Osteoblast (primary cell): Measurements from ENCODE around the gene RBPMS2. TPM values are rescaled to one million over a fixed set of nuclear protein-coding genes. Genes with fewer than 3 reads are reported as not detected.
A peak's percentile ranks its signal among the peaks of the same experiment; 100 is the strongest.
"Not testable (repeated sequence)": the region's sequence is repeated elsewhere in the genome, so short reads cannot be mapped to it uniquely, and the experiment has no call there.

Experiments
- DNase-seq: peaks from one replicate; pipeline ENCODE4 v3.0.0; 2011; ENCODE audit warnings: low spot score, mixed read lengths; ENCODE audit not compliant: insufficient read length; ENCODE audit errors: missing footprints
- H2AFZ ChIP-seq: 2 replicates; pipeline ENCODE4 v1.6.0; 2011; ENCODE audit warnings: mild to moderate bottlenecking, low read length
- H3K27ac ChIP-seq: 2 replicates; pipeline ENCODE4 v1.5.1; 2011; ENCODE audit warnings: mild to moderate bottlenecking, low read depth, low read length, moderate library complexity
- H3K27me3 ChIP-seq: 2 replicates; pipeline ENCODE4 v1.6.0; 2012; ENCODE audit warnings: mild to moderate bottlenecking, control low read depth, inconsistent platforms, low read length, moderate library complexity; ENCODE audit not compliant: insufficient read depth
- H3K36me3 ChIP-seq: 2 replicates; pipeline ENCODE4 v1.5.1; 2011; ENCODE audit warnings: mild to moderate bottlenecking, low read length, control low read depth, moderate library complexity; ENCODE audit not compliant: insufficient read depth
- H3K4me1 ChIP-seq: 2 replicates; pipeline ENCODE4 v1.5.1; 2011; ENCODE audit warnings: mild to moderate bottlenecking, low read length, control low read depth, moderate library complexity; ENCODE audit not compliant: insufficient read depth
- H3K4me2 ChIP-seq: 2 replicates; pipeline ENCODE4 v1.6.0; 2011; ENCODE audit warnings: mild to moderate bottlenecking, low read length; ENCODE audit not compliant: insufficient read depth
- H3K4me3 ChIP-seq: fragments of 200-600 bp; sonication (generic); 3 replicates; pipeline ENCODE4 v1.5.1; 2012; ENCODE audit warnings: mild to moderate bottlenecking, low read length, inconsistent platforms; ENCODE audit not compliant: insufficient read depth
- H3K79me2 ChIP-seq: 2 replicates; pipeline ENCODE4 v1.6.0; 2012; ENCODE audit warnings: mild to moderate bottlenecking, low read length, control low read depth, inconsistent platforms; ENCODE audit not compliant: insufficient read depth
- H3K9me3 ChIP-seq: 2 replicates; pipeline ENCODE4 v1.5.1; 2011; ENCODE audit warnings: low read depth, low read length, control low read depth
- H4K20me1 ChIP-seq: 2 replicates; pipeline ENCODE4 v1.6.0; 2012; ENCODE audit warnings: mild to moderate bottlenecking, low read length, control low read depth; ENCODE audit not compliant: insufficient read depth
- total RNA-seq: library from RNA; depleted of rRNA; stranded (reverse); fragments of >200 nt; gene quantifications from 2 replicates; pipeline ENCODE4 v1.2.3, GENCODE V29; 2012
- TF ChIP-seq, protein P1 (sequence below): IDR thresholded peaks from 2 replicates; pipeline ENCODE4 v1.5.1; 2011; ENCODE audit warnings: mild to moderate bottlenecking, low read depth, low read length, moderate library complexity; ENCODE audit errors: extremely low read depth

Gene RBPMS2
- total RNA-seq, 1 donor: not detected

- TF ChIP-seq, protein P1, sequence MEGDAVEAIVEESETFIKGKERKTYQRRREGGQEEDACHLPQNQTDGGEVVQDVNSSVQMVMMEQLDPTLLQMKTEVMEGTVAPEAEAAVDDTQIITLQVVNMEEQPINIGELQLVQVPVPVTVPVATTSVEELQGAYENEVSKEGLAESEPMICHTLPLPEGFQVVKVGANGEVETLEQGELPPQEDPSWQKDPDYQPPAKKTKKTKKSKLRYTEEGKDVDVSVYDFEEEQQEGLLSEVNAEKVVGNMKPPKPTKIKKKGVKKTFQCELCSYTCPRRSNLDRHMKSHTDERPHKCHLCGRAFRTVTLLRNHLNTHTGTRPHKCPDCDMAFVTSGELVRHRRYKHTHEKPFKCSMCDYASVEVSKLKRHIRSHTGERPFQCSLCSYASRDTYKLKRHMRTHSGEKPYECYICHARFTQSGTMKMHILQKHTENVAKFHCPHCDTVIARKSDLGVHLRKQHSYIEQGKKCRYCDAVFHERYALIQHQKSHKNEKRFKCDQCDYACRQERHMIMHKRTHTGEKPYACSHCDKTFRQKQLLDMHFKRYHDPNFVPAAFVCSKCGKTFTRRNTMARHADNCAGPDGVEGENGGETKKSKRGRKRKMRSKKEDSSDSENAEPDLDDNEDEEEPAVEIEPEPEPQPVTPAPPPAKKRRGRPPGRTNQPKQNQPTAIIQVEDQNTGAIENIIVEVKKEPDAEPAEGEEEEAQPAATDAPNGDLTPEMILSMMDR: no peak
- Histone ChIP-seq H3K36me3 (no peaks in the 10 kb centered on the region), H3K79me2 (no peaks in the 10 kb centered on the region), H3K27me3 (no peaks in the 10 kb centered on the region), H3K4me3 (no peak overlapping the region), H3K4me1 (no peaks in the 10 kb centered on the region), H4K20me1 (no peaks in the 10 kb centered on the region), H2AFZ (no peak overlapping the region), H3K4me2 (no peak overlapping the region), H3K9me3 (no peaks in the 10 kb centered on the region), H3K27ac (no peak overlapping the region)
- DNase-seq: peak; percentile 23
Measured at GRCh38 chr15:64803526-64803925, 28.1 kb upstream of the RBPMS2 start.

DNA sequence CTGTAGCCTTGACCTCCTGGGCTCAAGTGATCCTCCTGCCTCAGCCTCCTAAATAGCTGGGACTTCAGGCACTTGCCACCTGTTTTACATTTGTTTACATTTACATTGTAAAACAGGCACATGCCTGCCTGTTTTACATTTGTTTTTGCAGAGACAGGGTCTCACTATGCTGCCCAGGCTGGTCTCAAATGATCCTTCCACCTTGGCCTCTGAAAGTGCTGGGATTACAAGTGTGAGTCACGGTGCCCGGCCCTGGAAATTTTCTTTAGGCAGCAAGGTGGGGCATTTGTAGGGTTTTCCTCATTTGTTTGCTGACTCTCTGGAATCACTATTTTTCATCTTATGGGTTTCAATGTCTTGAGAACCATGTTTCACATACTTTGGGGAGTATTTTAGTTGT lies 25.1 kb upstream of the RBPMS2 start:
- H3K4me1 ChIP-seq: no peaks in the 10 kb centered on the region
- H3K4me3 ChIP-seq: no peak overlapping the region
- no peak overlapping the region for H2AFZ ChIP-seq
- H4K20me1 ChIP-seq: no peaks in the 10 kb centered on the region
- H3K4me2 ChIP-seq: no peak overlapping the region
- DNase-seq: peak; percentile 10
- no peaks in the 10 kb centered on the region for H3K79me2 ChIP-seq
- H3K27me3 ChIP-seq: no peaks in the 10 kb centered on the region
- H3K36me3 ChIP-seq: no peaks in the 10 kb centered on the region
- H3K27ac ChIP-seq: no peak overlapping the region
- TF ChIP-seq, protein P1: no peak
- no peaks in the 10 kb centered on the region for H3K9me3 ChIP-seq

- H3K79me2 ChIP-seq: not testable (repeated sequence)
Measured at GRCh38 chr15:64798905-64799304, 23.5 kb upstream of the RBPMS2 start.

DNA sequence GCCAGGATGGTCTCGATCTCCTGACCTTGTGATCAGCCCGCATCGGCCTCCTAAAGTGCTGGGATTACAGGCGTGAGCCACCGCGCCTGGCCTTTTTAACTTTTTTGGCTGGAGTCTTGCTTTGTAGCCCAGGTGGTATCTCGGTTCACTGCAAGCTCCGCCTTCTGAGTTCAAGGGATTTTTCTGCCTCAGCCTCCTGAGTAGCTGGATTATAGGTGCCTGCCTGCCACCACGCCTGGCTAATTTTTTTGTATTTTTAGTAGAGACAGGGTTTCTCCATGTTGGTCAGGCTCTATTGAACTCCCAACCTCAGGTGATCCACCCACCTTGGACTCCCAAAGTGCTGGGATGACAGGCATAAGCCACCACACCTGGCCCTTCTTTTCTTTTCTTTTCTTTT lies 20.5 kb upstream of the RBPMS2 start:
- not testable (repeated sequence) for H3K27me3 ChIP-seq, H4K20me1 ChIP-seq, H3K27ac ChIP-seq, H3K9me3 ChIP-seq, H3K4me2 ChIP-seq, H2AFZ ChIP-seq, H3K79me2 ChIP-seq, H3K4me3 ChIP-seq, DNase-seq, H3K4me1 ChIP-seq, H3K36me3 ChIP-seq

More at GRCh38 chr15:64798905-64799304, 23.5 kb upstream of the RBPMS2 start:
- not testable (repeated sequence) for H4K20me1 ChIP-seq, H3K27me3 ChIP-seq, H3K36me3 ChIP-seq, H3K4me3 ChIP-seq, H3K4me2 ChIP-seq, H3K27ac ChIP-seq, H3K4me1 ChIP-seq, H2AFZ ChIP-seq, H3K9me3 ChIP-seq, DNase-seq

DNA sequence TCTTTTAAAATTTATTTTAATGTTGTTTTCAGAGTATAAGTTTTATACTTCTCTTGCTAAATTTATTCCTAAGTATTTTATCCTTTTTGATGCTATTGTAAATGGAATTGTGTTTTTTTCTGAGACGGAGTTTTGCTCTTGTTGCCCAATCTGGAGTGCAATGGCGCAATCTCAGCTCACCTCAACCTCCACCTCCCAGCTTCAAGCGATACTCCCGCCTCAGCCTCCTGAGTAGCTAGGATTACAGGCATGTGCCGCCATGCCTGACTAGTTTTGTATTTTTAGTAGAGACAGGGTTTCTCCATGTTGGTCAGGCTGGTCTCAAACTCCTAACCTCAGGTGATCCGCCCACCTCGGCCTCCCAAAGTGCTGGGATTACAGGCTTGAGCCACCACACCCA lies 19.9 kb upstream of the RBPMS2 start:
- not testable (repeated sequence) for H3K27ac ChIP-seq, H3K4me1 ChIP-seq, H2AFZ ChIP-seq, H4K20me1 ChIP-seq, H3K79me2 ChIP-seq, DNase-seq, H3K4me2 ChIP-seq, H3K36me3 ChIP-seq, H3K4me3 ChIP-seq, H3K27me3 ChIP-seq, H3K9me3 ChIP-seq
